ENCODE results near the gene KLF12.

KLF12 gene

DNA sequence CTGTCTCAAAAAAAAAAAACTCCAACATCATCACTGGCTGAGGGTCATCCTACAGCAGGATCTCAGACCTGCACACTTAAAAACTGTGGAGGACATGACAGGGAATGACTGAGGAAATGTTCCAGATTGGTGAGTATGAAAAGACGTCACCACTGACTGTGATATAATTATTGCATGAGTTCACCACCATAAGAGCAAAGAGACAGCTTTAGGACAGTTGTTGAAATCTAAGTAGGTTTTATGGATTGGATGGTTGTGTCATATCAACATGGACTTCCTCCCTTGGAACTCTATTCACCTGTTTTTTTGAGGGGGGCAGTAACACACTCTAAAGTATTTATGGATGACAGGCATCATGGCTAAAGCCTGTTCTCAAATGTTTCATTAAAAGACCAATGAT is 31.5 kb downstream of the KLF12 start:
- no peak for DNase-seq

DNA sequence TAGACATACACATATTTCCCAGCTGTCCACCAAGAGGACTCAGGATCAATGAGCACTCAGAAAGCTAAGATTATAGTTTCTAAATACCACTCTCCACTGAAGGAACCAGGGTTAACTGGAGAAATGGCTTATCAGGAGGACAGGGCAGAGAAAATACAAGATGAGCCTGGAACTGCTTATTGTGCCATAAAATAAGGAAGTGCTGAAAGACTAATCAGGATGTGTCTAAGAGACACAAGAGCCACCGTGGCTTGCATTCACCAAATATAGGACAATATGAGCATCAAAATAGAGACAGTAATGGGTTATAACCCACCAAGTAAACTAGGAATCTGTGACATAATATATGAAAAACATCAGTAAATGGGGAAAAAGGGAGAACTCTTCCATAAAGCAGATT is 32.8 kb downstream of the KLF12 start:
- no peak for DNase-seq

DNA sequence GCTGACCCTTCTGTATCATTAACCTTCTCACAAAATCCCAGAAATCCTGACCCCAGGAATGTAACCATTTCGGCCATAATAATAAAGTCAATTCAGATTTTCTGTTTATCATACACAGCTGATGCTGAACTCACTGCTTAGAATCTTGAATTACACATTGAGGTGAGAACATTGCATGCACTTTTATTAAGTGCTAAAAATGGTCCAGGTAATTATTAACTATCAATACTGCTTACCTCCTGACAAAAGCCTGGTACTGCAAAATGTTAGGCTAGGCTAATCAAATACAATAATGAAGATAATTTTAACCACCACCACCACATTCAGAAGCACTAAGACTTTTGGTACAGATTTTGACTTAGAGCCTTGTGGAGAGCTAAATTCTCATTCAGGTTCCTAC is 36.1 kb downstream of the KLF12 start:
- no peak for DNase-seq

DNA sequence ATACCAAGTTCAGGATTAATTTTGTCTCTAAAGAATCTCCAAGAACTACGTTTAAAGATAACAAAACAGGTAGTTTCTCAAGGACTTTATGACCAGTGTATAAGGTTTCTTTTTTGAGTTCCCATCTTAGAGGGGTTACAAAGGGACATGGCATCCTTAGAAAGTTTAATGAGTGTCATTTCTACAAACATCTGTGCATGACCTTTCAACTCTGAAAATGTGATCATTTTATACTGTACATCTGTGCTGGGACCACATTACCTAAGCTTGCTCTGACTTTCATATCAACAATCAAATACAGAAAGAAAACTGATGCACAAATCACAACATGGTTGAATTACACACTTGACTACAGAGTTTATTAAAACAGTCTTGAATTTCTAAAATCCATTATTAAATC is 37.1 kb downstream of the KLF12 start:
- DNase-seq, result no peak

DNA sequence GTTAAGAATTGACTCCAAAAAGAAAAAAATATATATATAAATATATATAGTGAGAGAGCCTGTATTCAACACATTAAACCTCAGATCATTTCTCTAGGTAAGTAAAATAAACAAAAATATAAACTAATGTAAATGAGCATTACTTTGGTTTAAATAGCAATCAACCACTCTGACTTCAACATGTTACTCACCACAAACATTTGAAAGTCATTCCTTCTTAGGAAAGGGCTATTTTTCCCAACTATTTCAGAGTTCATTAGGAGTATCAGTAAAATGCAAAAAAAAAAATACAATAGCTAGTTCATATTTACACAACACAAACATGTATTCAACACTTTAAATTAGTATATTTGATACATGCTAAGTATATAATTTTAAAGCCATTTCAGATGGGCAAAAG is 40.5 kb downstream of the KLF12 start:
- no peak for DNase-seq

DNA sequence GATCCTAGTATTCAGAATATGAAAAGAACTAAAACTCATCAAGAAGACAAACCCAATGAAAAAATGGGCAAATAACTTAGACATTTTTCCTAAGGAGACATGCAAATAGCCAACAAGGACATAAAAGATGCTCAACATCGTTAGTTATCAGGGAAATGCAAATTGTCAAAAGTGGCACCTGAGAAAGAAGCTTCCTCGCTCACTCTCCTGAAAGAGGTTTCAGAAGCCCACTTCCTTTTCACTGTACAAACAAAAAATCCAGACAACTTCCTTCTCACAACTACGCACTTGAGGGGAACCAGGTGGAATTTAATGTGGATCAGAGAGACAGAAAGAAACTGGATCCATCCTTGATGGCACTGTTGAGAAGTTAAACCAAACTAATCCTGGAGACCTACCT is 41.5 kb downstream of the KLF12 start:
- no peak for DNase-seq

DNA sequence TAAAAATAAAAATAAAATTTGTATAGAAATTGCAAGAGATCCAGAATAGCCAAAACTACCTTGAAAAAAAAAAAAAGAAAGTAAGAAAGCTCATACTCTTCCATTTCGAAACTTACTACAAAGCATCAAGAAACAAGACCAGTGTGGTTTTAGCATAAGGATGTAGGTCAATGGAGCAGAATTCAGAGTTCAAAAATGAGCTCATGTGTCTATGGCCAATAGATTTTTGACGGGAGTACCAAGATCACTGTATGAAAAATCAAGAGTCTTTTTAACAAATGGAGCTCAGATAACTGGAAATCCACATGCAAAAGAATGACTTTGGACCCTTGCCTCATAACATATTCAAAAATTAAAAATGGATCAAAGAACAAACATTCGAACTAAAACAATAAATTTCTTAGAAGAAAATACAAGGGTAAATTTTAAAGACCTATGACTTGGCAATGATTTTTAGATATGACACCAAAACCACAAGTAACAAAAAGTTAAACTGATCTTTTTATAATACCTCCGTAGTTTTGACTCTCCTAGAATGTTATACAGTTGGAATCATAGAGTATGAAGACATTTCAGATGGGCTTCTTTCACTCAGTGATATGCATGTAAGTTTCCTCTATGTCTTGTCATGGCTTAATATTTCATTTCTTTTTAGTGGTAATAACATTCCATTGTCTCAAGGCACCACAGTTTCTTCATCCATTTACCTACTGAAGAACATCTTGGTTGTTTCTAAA is 43.2 kb downstream of the KLF12 start:
- DNase-seq, result no peak

DNA sequence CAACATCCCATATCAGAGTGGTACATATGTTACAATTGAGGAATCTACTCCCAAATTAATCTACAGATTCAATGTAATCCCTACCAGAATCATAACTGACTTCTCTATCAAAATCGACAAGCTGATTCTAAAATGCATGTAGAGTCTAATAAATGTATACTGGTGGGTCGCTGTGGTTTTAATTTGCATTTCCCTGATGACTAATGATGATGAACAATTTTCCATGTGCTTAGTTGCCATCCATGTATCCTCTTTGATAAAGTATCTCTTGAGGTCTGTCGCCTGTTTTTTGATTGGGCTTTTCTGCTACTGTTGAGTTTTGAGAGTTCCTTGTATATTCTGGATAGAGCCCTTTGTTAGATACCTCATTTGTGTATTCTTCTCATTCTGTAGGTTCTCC is 43.8 kb downstream of the KLF12 start:
- DNase-seq, result no peak

DNA sequence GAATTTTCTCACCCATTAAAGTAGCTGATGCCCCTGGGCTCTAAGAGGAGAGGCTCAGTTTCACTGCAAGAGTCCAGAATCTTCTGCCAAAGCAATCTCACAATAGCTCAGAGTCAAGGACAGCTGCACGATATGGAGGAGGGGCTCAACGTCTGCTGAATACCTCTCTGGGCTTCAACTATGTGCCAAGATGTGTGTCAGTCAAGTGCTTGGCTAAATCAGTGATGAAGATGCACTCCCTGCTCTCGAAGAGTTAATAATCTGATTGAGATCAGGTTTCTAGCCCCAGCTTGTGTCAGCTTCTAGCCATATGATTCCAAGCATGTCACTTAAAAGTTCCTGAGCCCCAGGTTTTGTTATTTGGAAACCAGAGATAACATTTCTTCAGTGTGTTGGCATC is 46.8 kb downstream of the KLF12 start:
- no peak for DNase-seq

Data from KG1 (cell line).